Activated CD4-positive, alpha-beta T cell treated with anti-CD3 and anti-CD28 coated beads for 36 hours (primary cell): ENCODE measurements around the gene KRT82. TPM values are rescaled to one million over a fixed set of nuclear protein-coding genes. Genes with fewer than 3 reads are reported as not detected.
A peak's percentile ranks its signal among the peaks of the same experiment; 100 is the strongest.

Experiments
- ATAC-seq: fragments of 200-7000 bp; cut with Tn5 transposase; one replicate; pipeline ENCODE4 v1.10.0; 2021; ENCODE audit warnings: mild to moderate bottlenecking, moderate library complexity
- CTCF ChIA-PET: fragments of 350-600 bp; sonication (Branson Sonifier 250); formaldehyde crosslinking; loops from one replicate; lab custom pipeline; 2021; ENCODE audit warnings: antibody characterized with exemption; lab: Charles Lee
- POLR2A ChIA-PET: fragments of 350-600 bp; sonication (Branson Sonifier 250); formaldehyde crosslinking; loops from one replicate; lab custom pipeline; 2021; ENCODE audit warnings: antibody characterized with exemption, inconsistent platforms; lab: Charles Lee
- DNase-seq: peaks from one replicate; pipeline ENCODE4 v3.0.0-alpha.2; 2020
- H3K27ac Mint-ChIP-seq: one replicate; pipeline ENCODE4 v1.8.0; 2021; ENCODE audit warnings: mixed read lengths
- H3K27me3 Mint-ChIP-seq: one replicate; pipeline ENCODE4 v1.8.0; 2021; ENCODE audit warnings: mixed read lengths
- H3K36me3 Mint-ChIP-seq: one replicate; pipeline ENCODE4 v1.8.0; 2021; ENCODE audit warnings: low read depth, mixed read lengths
- H3K4me1 Mint-ChIP-seq: one replicate; pipeline ENCODE4 v1.8.0; 2021; ENCODE audit warnings: mixed read lengths
- H3K4me3 Mint-ChIP-seq: one replicate; pipeline ENCODE4 v1.8.0; 2021; ENCODE audit warnings: mild to moderate bottlenecking, moderate library complexity, mixed read lengths
- H3K9me3 Mint-ChIP-seq: one replicate; pipeline ENCODE4 v1.8.0; 2021; ENCODE audit warnings: low read depth, mixed read lengths
- intact Hi-C, 2 experiments: fragments of 100-400 bp; cut with DNase I in 1 of 2; cut with micrococcal nuclease in 1 of 2; formaldehyde crosslinking; loops; one replicate each; pipeline versions ENCODE4 v1.14.2 to v1.15.1; 2022 to 2024; cut with DNase I, micrococcal nuclease
- total RNA-seq, 2 experiments: library from RNA; stranded (reverse); gene quantifications; one replicate each; pipeline ENCODE4 v1.2.3, GENCODE V29; 2021

The KRT82 gene
- total RNA-seq, 2 experiments from 2014 or later, result not detected

GRCh38 chr12:52391618-52392002 is 14.5 kb downstream of the KRT82 start:
- ATAC-seq, result no peak
- H3K36me3 Mint-ChIP-seq, result no peaks in the 10 kb centered on the region
- POLR2A ChIA-PET, result interaction anchor here (1.2 kb wide), 1 partner anchor 19 kb away, joined by 3 read pairs; no protein-coding TSS in a partner anchor
- no peaks in the 10 kb centered on the region for H3K9me3 Mint-ChIP-seq
- no peak for DNase-seq
- H3K27me3 Mint-ChIP-seq, result peaks cover 7% of the 10 kb centered on the region
- CTCF ChIA-PET, result interaction anchor here (1.5 kb wide), 1 partner anchor 18 kb away, joined by 4 read pairs; no protein-coding TSS in a partner anchor
- H3K27ac Mint-ChIP-seq, result no peak overlapping the region
- H3K4me1 Mint-ChIP-seq, result no peaks in the 10 kb centered on the region
- H3K4me3 Mint-ChIP-seq, result no peak overlapping the region
- intact Hi-C loops, result loop anchor here in 1 of 2 experiments (10.0 kb wide), 1 partner anchor 113 kb away; no protein-coding TSS in a partner anchor

GRCh38 chr12:52390739-52391617 is 15.2 kb downstream of the KRT82 start:
- no peaks in the 10 kb centered on the region for H3K4me1 Mint-ChIP-seq
- intact Hi-C loops, result loop anchor here in 1 of 2 experiments (10.0 kb wide), 1 partner anchor 114 kb away; no protein-coding TSS in a partner anchor
- peaks cover 7% of the 10 kb centered on the region for H3K27me3 Mint-ChIP-seq
- no peak overlapping the region for H3K27ac Mint-ChIP-seq
- CTCF ChIA-PET, result interaction anchor here (0.6 to 1.5 kb wide), 2 partner anchors 17 to 584 kb away, joined by 3 to 4 read pairs; no protein-coding TSS in a partner anchor
- H3K36me3 Mint-ChIP-seq, result no peaks in the 10 kb centered on the region
- POLR2A ChIA-PET, result interaction anchor here (1.2 kb wide), 1 partner anchor 18 kb away, joined by 3 read pairs; no protein-coding TSS in a partner anchor
- ATAC-seq (no peak), DNase-seq (peak; percentile 21)
- H3K9me3 Mint-ChIP-seq, result no peaks in the 10 kb centered on the region
- no peak overlapping the region for H3K4me3 Mint-ChIP-seq

GRCh38 chr12:52389313-52390207 is 16.6 kb downstream of the KRT82 start:
- H3K27me3 Mint-ChIP-seq, result peaks cover 7% of the 10 kb centered on the region
- H3K4me1 Mint-ChIP-seq, result no peaks in the 10 kb centered on the region
- intact Hi-C loops, result loop anchor here in 1 of 2 experiments (10.0 kb wide), 1 partner anchor 115 kb away; no protein-coding TSS in a partner anchor
- CTCF ChIA-PET, result interaction anchor here (0.7 kb wide), 1 partner anchor 481 kb away, joined by 3 read pairs; no protein-coding TSS in a partner anchor
- H3K4me3 Mint-ChIP-seq, result no peak overlapping the region
- POLR2A ChIA-PET, result no interaction called here
- no peak for DNase-seq
- H3K36me3 Mint-ChIP-seq, result no peaks in the 10 kb centered on the region
- no peaks in the 10 kb centered on the region for H3K9me3 Mint-ChIP-seq
- no peak for ATAC-seq
- no peak overlapping the region for H3K27ac Mint-ChIP-seq

GRCh38 chr12:52387859-52388258 is 18.3 kb downstream of the KRT82 start:
- H3K27ac Mint-ChIP-seq, result no peak overlapping the region
- intact Hi-C loops, result no loop called here
- no peak overlapping the region for H3K4me3 Mint-ChIP-seq
- peaks cover 3% of the 10 kb centered on the region for H3K4me1 Mint-ChIP-seq
- H3K27me3 Mint-ChIP-seq, result peaks cover 7% of the 10 kb centered on the region
- POLR2A ChIA-PET, result no interaction called here
- no peak for ATAC-seq
- no peak for DNase-seq
- CTCF ChIA-PET, result interaction anchor here (0.6 to 1.1 kb wide), 3 partner anchors 15 to 153 kb away, joined by 3 to 4 read pairs (median 3); no protein-coding TSS in a partner anchor
- no peaks in the 10 kb centered on the region for H3K9me3 Mint-ChIP-seq
- H3K36me3 Mint-ChIP-seq, result no peaks in the 10 kb centered on the region

GRCh38 chr12:52385226-52385702 is 20.9 kb downstream of the KRT82 start, which contains the start of gene KRT84:
TSS of gene KRT84 (minus strand) at chr12:52385652. CDS start at chr12:52385585, 67 bp downstream.
- intact Hi-C loops, result no loop called here
- ATAC-seq (no peak), DNase-seq (no peak)
- POLR2A ChIA-PET, result no interaction called here
- H3K27me3 Mint-ChIP-seq, result peaks cover 5% of the 10 kb centered on the region
- CTCF ChIA-PET, result interaction anchor here (0.6 to 3.5 kb wide), 6 partner anchors 11 to 662 kb away, joined by 3 to 15 read pairs (median 4); no protein-coding TSS in a partner anchor
- H3K27ac Mint-ChIP-seq, result no peak within 1 kb of the TSS
- H3K4me3 Mint-ChIP-seq, result no peak within 1 kb of the TSS
- H3K4me1 Mint-ChIP-seq, result peaks cover 6% of the 10 kb centered on the region
- no peaks in the 10 kb centered on the region for H3K9me3 Mint-ChIP-seq
- no peaks in the 10 kb centered on the region for H3K36me3 Mint-ChIP-seq

- ChIA-PET CTCF (interaction anchor here (0.9 to 3.5 kb wide), 4 partner anchors 11 to 18 kb away, joined by 3 to 15 read pairs (median 4); no protein-coding TSS in a partner anchor), POLR2A (no interaction called here)
- Mint-ChIP-seq H3K27ac (no peak overlapping the region), H3K4me3 (no peak overlapping the region), H3K27me3 (no peaks in the 10 kb centered on the region), H3K9me3 (no peaks in the 10 kb centered on the region), H3K36me3 (no peaks in the 10 kb centered on the region), H3K4me1 (peaks cover 6% of the 10 kb centered on the region)
- DNase-seq, result no peak
- no peak for ATAC-seq
- intact Hi-C loops, result no loop called here
These were observed 22.8 kb downstream of the KRT82 start for GRCh38 chr12:52383331-52383730.

- intact Hi-C loops, result no loop called here
- H3K4me1 Mint-ChIP-seq, result peaks cover 6% of the 10 kb centered on the region
- no peaks in the 10 kb centered on the region for H3K36me3 Mint-ChIP-seq
- ATAC-seq, result no peak
- CTCF ChIA-PET, result interaction anchor here (1.1 to 1.2 kb wide), 2 partner anchors 13 to 18 kb away, joined by 3 to 4 read pairs; no protein-coding TSS in a partner anchor
- H3K27ac Mint-ChIP-seq, result no peak overlapping the region
- POLR2A ChIA-PET, result no interaction called here
- DNase-seq, result no peak
- H3K27me3 Mint-ChIP-seq, result no peaks in the 10 kb centered on the region
- H3K9me3 Mint-ChIP-seq, result no peaks in the 10 kb centered on the region
- no peak overlapping the region for H3K4me3 Mint-ChIP-seq
These were observed 23.3 kb downstream of the KRT82 start for GRCh38 chr12:52382854-52383253.

GRCh38 chr12:52381206-52381605 is 24.9 kb downstream of the KRT82 start:
- Mint-ChIP-seq H3K4me1 (peaks cover 6% of the 10 kb centered on the region), H3K9me3 (no peaks in the 10 kb centered on the region), H3K27me3 (peaks cover 3% of the 10 kb centered on the region), H3K36me3 (no peaks in the 10 kb centered on the region), H3K27ac (no peak overlapping the region), H3K4me3 (no peak overlapping the region)
- ATAC-seq, result no peak
- intact Hi-C loops, result no loop called here
- CTCF ChIA-PET, result interaction anchor here (0.7 to 1.3 kb wide), 3 partner anchors 8 to 478 kb away, joined by 4 to 8 read pairs (median 4); no protein-coding TSS in a partner anchor
- POLR2A ChIA-PET, result no interaction called here
- no peak for DNase-seq

- intact Hi-C loops, result no loop called here
- Mint-ChIP-seq H3K36me3 (no peaks in the 10 kb centered on the region), H3K9me3 (no peaks in the 10 kb centered on the region), H3K27ac (no peak overlapping the region), H3K4me1 (peaks cover 6% of the 10 kb centered on the region), H3K4me3 (no peak overlapping the region), H3K27me3 (peaks cover 3% of the 10 kb centered on the region)
- ATAC-seq, result no peak
- ChIA-PET POLR2A (interaction anchor here (0.6 kb wide), 1 partner anchor 168 kb away, joined by 5 read pairs; no protein-coding TSS in a partner anchor), CTCF (interaction anchor here (0.7 to 1.4 kb wide), 5 partner anchors 52 to 505 kb away, joined by 3 to 8 read pairs (median 3); no protein-coding TSS in a partner anchor)
- DNase-seq, result peak; percentile 46
These were observed 25.9 kb downstream of the KRT82 start for GRCh38 chr12:52380271-52380694.

- DNase-seq (no peak), ATAC-seq (no peak)
- Mint-ChIP-seq H3K4me1 (peaks cover 6% of the 10 kb centered on the region), H3K9me3 (no peaks in the 10 kb centered on the region), H3K27me3 (peaks cover 3% of the 10 kb centered on the region), H3K27ac (no peak overlapping the region), H3K36me3 (no peaks in the 10 kb centered on the region), H3K4me3 (no peak overlapping the region)
- POLR2A ChIA-PET, result no interaction called here
- CTCF ChIA-PET, result interaction anchor here (0.8 to 1.4 kb wide), 4 partner anchors 260 to 506 kb away, joined by 3 to 5 read pairs (median 3); no protein-coding TSS in a partner anchor
- intact Hi-C loops, result loop anchor here in 1 of 2 experiments (10.0 kb wide), 1 partner anchor 185 kb away; no protein-coding TSS in a partner anchor
These were observed 26.6 kb downstream of the KRT82 start for GRCh38 chr12:52379536-52379935.
